ENCODE data around the gene GLP2R.

DNA sequence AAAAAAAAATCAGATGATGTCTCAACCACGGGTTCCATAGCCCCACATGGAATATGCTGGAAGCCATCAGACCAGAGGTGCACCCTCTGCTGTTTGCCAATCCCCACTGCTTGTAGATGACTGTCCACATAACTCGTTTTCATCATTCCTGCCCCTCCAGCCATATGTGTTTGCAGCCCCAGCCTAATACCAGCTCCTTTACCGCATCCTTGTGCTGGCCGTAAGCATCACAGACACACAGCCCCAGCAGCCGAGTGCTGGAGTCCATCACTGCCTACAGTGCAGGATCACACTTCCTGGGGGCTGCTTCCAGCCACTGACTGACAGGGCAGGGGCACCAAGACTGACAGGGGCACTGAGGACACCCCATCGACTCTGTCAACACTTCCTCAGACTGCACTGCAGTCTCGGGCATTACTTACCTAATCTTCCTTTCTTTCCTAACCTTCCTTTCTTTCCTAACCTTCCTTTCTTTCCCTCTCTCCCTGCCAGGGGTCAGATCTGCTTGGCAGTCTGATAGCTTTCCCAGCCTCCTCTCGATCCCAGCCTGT is 74.4 kb downstream of the GLP2R start:
- no peak for TF ChIP-seq ZNF384 (IDR thresholded peaks at IDR 0.05)
- TF ChIP-seq NFRKB (IDR thresholded peaks at IDR 0.05): no peak
- no peak for TF ChIP-seq SP1 (IDR thresholded peaks at IDR 0.05)
- no peak for TF ChIP-seq HDGF (IDR thresholded peaks at IDR 0.05; ENCODE audit: borderline replicate concordance)
- TF ChIP-seq ELF4 (IDR thresholded peaks at IDR 0.05): no peak
- no peak for TF ChIP-seq FOXA1 (IDR thresholded peaks at IDR 0.05)
- no peak for TF ChIP-seq BHLHE40 (IDR thresholded peaks at IDR 0.05; ENCODE audit: borderline replicate concordance)
- TF ChIP-seq TARDBP (IDR thresholded peaks at IDR 0.05): no peak
- no peak for TF ChIP-seq FOXK2 (IDR thresholded peaks at IDR 0.05)
